HG03558 (cell line): ENCODE data around the gene GNAZ.
"Not testable (repeated sequence)": the region's sequence is repeated elsewhere in the genome, so short reads cannot be mapped to it uniquely, and the experiment has no call there.

ENCODE experiments used
- ATAC-seq: cut with Tn5 transposase; IDR thresholded peaks from one replicate; pipeline ENCODE4 v1.9.1; 2021; ENCODE audit warnings: moderate number of reproducible peaks; ENCODE audit not compliant: unreplicated experiment; ENCODE audit errors: extremely low read depth

Gene GNAZ

GRCh38 chr22:23042179-23042578 is 28.1 kb upstream of the GNAZ start:
- ATAC-seq = no peak

GRCh38 chr22:23044570-23044969 is 25.7 kb upstream of the GNAZ start:
- ATAC-seq = no peak

- ATAC-seq = no peak
Observed at GRCh38 chr22:23045461-23045860, 24.9 kb upstream of the GNAZ start.

GRCh38 chr22:23047265-23047664 is 23.1 kb upstream of the GNAZ start:
- ATAC-seq = no peak

- ATAC-seq = no peak
Observed at GRCh38 chr22:23047742-23048141, 22.6 kb upstream of the GNAZ start.

GRCh38 chr22:23050546-23050945 is 19.8 kb upstream of the GNAZ start:
- ATAC-seq = not testable (repeated sequence)

GRCh38 chr22:23053051-23053707 is 17.1 kb upstream of the GNAZ start:
- ATAC-seq = no peak

- ATAC-seq = no peak
Observed at GRCh38 chr22:23053912-23054530, 16.3 kb upstream of the GNAZ start.

- ATAC-seq = no peak
Observed at GRCh38 chr22:23054531-23055257, 15.6 kb upstream of the GNAZ start.

- ATAC-seq = no peak
Observed at GRCh38 chr22:23055449-23056179, 14.7 kb upstream of the GNAZ start.

- ATAC-seq = no peak
Observed at GRCh38 chr22:23057331-23057730, 13.0 kb upstream of the GNAZ start.

GRCh38 chr22:23058063-23058462 is 12.3 kb upstream of the GNAZ start:
- no peak for ATAC-seq

- no peak for ATAC-seq
Observed at GRCh38 chr22:23058481-23059283, 11.6 kb upstream of the GNAZ start.

GRCh38 chr22:23059284-23059948 is 10.9 kb upstream of the GNAZ start:
- no peak for ATAC-seq

GRCh38 chr22:23060612-23061400 is 9.5 kb upstream of the GNAZ start:
- no peak for ATAC-seq

- no peak for ATAC-seq
Observed at GRCh38 chr22:23061471-23062280, 8.6 kb upstream of the GNAZ start.

GRCh38 chr22:23062616-23063538 is 7.4 kb upstream of the GNAZ start:
- no peak for ATAC-seq
